Endodermal cell (in vitro differentiated cells): ENCODE measurements around the gene SORCS2. TPM values are rescaled to one million over a fixed set of nuclear protein-coding genes. Genes with fewer than 3 reads are reported as not detected.
A peak's percentile ranks its signal among the peaks of the same experiment; 100 is the strongest.

Source experiments
- DNase-seq: peaks from one replicate; pipeline ENCODE4 v3.0.0-alpha.2; 2017
- H3K27ac ChIP-seq: 2 replicates; pipeline ENCODE4 v1.5.1; 2013; ENCODE audit warnings: mild to moderate bottlenecking, low read depth, low read length, moderate library complexity
- H3K27me3 ChIP-seq: 2 replicates; pipeline ENCODE4 v1.6.1; 2013; ENCODE audit warnings: mild to moderate bottlenecking, low read length, moderate library complexity; ENCODE audit not compliant: insufficient read depth, control insufficient read depth, poor library complexity, severe bottlenecking
- H3K36me3 ChIP-seq: 2 replicates; pipeline ENCODE4 v1.7.0; 2013; ENCODE audit warnings: mild to moderate bottlenecking, low read length, moderate library complexity; ENCODE audit not compliant: control insufficient read depth, insufficient read depth
- H3K4me1 ChIP-seq: one replicate; pipeline ENCODE4 v1.7.0; 2013; ENCODE audit warnings: low read length; ENCODE audit not compliant: control insufficient read depth, insufficient read depth
- H3K4me3 ChIP-seq: 2 replicates; pipeline ENCODE4 v1.5.1; 2013; ENCODE audit warnings: mild to moderate bottlenecking, low read length, moderate library complexity
- H3K9ac ChIP-seq: 2 replicates; pipeline ENCODE4 v1.6.1; 2013; ENCODE audit warnings: mild to moderate bottlenecking, low read length, moderate library complexity; ENCODE audit not compliant: poor library complexity, severe bottlenecking; ENCODE audit errors: extremely low read depth
- H3K9me3 ChIP-seq: 2 replicates; pipeline ENCODE4 v1.6.1; 2013; ENCODE audit warnings: mild to moderate bottlenecking, low read length, moderate library complexity; ENCODE audit not compliant: control insufficient read depth
- H3K27ac Mint-ChIP-seq: 2 replicates; pipeline ENCODE4 v1.8.0; 2020; ENCODE audit warnings: mixed read lengths
- H3K27me3 Mint-ChIP-seq: 2 replicates; pipeline ENCODE4 v1.8.0; 2021; ENCODE audit warnings: mild to moderate bottlenecking, mixed read lengths; ENCODE audit not compliant: insufficient read depth
- H3K36me3 Mint-ChIP-seq: 2 replicates; pipeline ENCODE4 v1.8.0; 2020; ENCODE audit warnings: low read depth, mixed read lengths
- H3K4me1 Mint-ChIP-seq: 2 replicates; pipeline ENCODE4 v1.8.0; 2020; ENCODE audit warnings: mixed read lengths
- H3K4me3 Mint-ChIP-seq: 2 replicates; pipeline ENCODE4 v1.8.0; 2020; ENCODE audit warnings: mild to moderate bottlenecking, moderate library complexity, mixed read lengths
- H3K9me3 Mint-ChIP-seq: 2 replicates; pipeline ENCODE4 v1.8.0; 2020; ENCODE audit warnings: mild to moderate bottlenecking, mixed read lengths
- WGBS, 2 experiments: methylation state at CpG; one replicate each; pipeline versions ENCODE4 v1.1.5 to v1.1.7; 2013; ENCODE audit warnings: missing lambda C conversion rate in 2 of 2, mixed read lengths in 1 of 2; ENCODE audit not compliant: insufficient coverage in 1 of 2, insufficient read length in 1 of 2; 5-methylcytosine and 5-hydroxymethylcytosine counted together
- total RNA-seq, 2 donors: library from RNA; stranded (reverse); fragmentation: NEBNext Ultra II Directional in 1 of 2; extraction: Animal tissue kit (Norgen Biotek cat#: 25700) in 1 of 2; gene quantifications; 2 replicates in 1 of 2; 3 replicates in 1 of 2; pipeline ENCODE4 v1.2.1, GENCODE V29; 2021
- TF ChIP-seq, protein P1 (sequence below): fragments of 200-600 bp; sonication (generic); conservative IDR thresholded peaks from 2 replicates; pipeline ENCODE4 v1.5.0; 2021; ENCODE audit warnings: antibody characterized with exemption, mild to moderate bottlenecking

Gene SORCS2
- total RNA-seq, 2 donors from 2014 or later = 1.4 to 1.9 TPM

DNA sequence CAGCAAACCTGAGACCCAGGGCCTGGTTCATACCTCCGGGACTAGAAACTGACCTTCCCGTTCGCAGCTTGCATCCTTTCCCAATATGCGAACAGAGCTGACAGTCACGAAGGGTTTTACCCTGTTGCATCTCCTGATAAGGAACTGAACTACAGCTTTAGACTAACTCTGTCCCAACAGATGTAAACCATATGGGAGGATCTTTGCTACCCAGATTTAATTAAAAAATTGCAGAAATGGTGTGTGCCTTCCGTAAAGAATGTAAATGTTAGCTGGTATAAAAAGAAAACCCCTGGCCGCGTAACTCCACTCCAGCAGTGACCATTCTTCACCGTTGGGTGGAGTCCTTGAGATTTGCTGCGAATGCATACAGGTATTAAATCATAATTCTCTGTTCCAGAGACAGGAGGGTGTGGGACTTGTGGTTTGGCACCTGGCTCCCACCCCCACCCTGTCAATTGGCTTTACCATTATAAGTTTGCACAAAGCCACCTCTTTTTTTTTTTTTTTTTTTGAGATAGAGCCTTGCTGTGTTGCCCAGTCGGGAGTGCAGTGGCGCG is 40.6 kb upstream of the SORCS2 start:
- no peaks in the 10 kb centered on the region for H3K36me3 Mint-ChIP-seq
- TF ChIP-seq, protein P1, sequence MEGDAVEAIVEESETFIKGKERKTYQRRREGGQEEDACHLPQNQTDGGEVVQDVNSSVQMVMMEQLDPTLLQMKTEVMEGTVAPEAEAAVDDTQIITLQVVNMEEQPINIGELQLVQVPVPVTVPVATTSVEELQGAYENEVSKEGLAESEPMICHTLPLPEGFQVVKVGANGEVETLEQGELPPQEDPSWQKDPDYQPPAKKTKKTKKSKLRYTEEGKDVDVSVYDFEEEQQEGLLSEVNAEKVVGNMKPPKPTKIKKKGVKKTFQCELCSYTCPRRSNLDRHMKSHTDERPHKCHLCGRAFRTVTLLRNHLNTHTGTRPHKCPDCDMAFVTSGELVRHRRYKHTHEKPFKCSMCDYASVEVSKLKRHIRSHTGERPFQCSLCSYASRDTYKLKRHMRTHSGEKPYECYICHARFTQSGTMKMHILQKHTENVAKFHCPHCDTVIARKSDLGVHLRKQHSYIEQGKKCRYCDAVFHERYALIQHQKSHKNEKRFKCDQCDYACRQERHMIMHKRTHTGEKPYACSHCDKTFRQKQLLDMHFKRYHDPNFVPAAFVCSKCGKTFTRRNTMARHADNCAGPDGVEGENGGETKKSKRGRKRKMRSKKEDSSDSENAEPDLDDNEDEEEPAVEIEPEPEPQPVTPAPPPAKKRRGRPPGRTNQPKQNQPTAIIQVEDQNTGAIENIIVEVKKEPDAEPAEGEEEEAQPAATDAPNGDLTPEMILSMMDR = no peak
- Histone ChIP-seq H3K27ac (no peak overlapping the region), H3K9me3 (no peaks in the 10 kb centered on the region), H3K36me3 (no peaks in the 10 kb centered on the region), H3K4me1 (no peaks in the 10 kb centered on the region), H3K9ac (no peak overlapping the region), H3K4me3 (no peak overlapping the region), H3K27me3 (no peaks in the 10 kb centered on the region)
- H3K4me3 Mint-ChIP-seq = no peak overlapping the region
- H3K27me3 Mint-ChIP-seq = peaks cover 2% of the 10 kb centered on the region
- H3K27ac Mint-ChIP-seq = no peak overlapping the region
- H3K9me3 Mint-ChIP-seq = no peaks in the 10 kb centered on the region
- WGBS, 2 experiments = 82 to 93% methylated on average over 5 to 13 of the region's 13 CpGs
- DNase-seq = no peak
- H3K4me1 Mint-ChIP-seq = no peaks in the 10 kb centered on the region

DNA sequence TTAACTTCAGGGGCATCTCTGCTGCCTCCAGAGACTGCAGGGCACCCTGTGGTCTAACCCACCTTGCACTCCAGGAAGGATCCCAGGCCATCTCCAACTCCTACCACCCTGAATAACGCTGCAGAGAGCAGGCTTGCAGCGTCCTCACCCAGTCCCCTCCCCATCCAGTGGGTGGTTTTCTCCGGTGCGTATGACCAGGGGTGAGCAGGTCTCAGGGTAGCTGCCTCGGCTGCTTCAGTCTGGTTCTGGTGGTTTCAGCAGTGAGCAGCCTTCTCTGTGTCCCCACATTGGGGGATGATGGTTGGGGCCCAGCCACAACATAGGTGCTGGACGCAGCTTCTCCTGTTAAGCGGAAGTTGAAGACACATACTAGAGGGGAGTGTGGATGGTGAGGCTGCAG is 38.6 kb upstream of the SORCS2 start:
- Mint-ChIP-seq H3K27me3 (peaks cover 2% of the 10 kb centered on the region), H3K36me3 (no peaks in the 10 kb centered on the region), H3K4me3 (no peak overlapping the region), H3K4me1 (no peaks in the 10 kb centered on the region), H3K27ac (no peak overlapping the region), H3K9me3 (no peaks in the 10 kb centered on the region)
- Histone ChIP-seq H3K27ac (no peak overlapping the region), H3K4me1 (no peaks in the 10 kb centered on the region), H3K4me3 (no peak overlapping the region), H3K9ac (no peak overlapping the region), H3K27me3 (no peaks in the 10 kb centered on the region), H3K36me3 (no peaks in the 10 kb centered on the region), H3K9me3 (no peaks in the 10 kb centered on the region)
- TF ChIP-seq, protein P1 = no peak
- WGBS, 2 experiments = 89 to 93% methylated on average over 3 to 7 of the region's 7 CpGs
- DNase-seq = peak; percentile 20

DNA sequence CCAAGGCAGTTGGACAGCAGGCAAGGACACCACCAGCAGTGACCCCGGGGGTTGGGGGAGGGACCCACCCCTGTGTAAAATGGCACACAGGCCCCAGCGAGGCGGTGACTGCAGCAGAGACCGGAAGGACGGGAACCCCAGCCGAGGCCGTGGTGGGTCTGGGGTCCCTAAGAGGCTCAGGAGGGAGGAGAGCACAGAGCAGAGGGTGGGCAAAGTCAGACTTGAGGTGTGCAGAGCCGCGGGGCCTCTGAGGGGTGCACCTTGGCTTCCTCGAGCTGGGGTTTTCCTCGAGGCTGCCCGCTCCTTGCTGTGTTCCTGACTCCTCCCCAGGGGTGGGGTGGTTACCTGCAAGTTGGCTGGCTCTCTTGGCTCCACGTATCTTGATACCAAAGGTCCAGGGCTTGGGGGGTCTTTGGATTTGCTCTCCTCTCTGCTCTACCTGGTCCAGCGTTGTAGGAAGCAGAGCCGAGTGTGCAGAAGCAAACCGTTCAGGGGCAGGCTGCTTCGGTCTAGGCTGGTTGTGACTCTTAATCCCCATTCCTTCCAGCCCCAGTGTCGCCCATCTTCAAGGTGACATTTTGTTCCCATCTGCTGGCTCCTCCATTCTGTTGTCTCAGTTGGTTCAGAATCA is 37.9 kb upstream of the SORCS2 start:
- no peak overlapping the region for H3K9ac ChIP-seq
- H3K4me3 Mint-ChIP-seq = no peak overlapping the region
- no peaks in the 10 kb centered on the region for H3K36me3 Mint-ChIP-seq
- H3K27me3 ChIP-seq = no peaks in the 10 kb centered on the region
- no peak overlapping the region for H3K4me3 ChIP-seq
- H3K27me3 Mint-ChIP-seq = peaks cover 2% of the 10 kb centered on the region
- H3K27ac ChIP-seq = no peak overlapping the region
- no peaks in the 10 kb centered on the region for H3K4me1 ChIP-seq
- no peaks in the 10 kb centered on the region for H3K9me3 ChIP-seq
- WGBS, 2 experiments = 94% methylated on average over 10 to 18 of the region's 18 CpGs
- H3K9me3 Mint-ChIP-seq = peaks cover 2% of the 10 kb centered on the region
- peak; percentile 39 for DNase-seq
- H3K27ac Mint-ChIP-seq = no peak overlapping the region
- no peaks in the 10 kb centered on the region for H3K36me3 ChIP-seq
- no peaks in the 10 kb centered on the region for H3K4me1 Mint-ChIP-seq
- TF ChIP-seq, protein P1 = no peak
